Hepatocyte (in vitro differentiated cells): ENCODE data around the gene VASH2. TPM values are rescaled to one million over a fixed set of nuclear protein-coding genes. Genes with fewer than 3 reads are reported as not detected.

Experiments
- DNase-seq: peaks from one replicate; pipeline ENCODE4 v3.0.0-alpha.2; 2016; ENCODE audit warnings: low spot score
- H2AFZ ChIP-seq: fragments of 200-600 bp; sonication (generic); 2 replicates; pipeline ENCODE4 v1.6.0; 2016; ENCODE audit warnings: antibody characterized with exemption, mild to moderate bottlenecking
- H3K27ac ChIP-seq: fragments of 200-600 bp; sonication (generic); 2 replicates; pipeline ENCODE4 v1.5.1; 2016; ENCODE audit warnings: mild to moderate bottlenecking
- H3K27me3 ChIP-seq: fragments of 200-600 bp; sonication (generic); 2 replicates; pipeline ENCODE4 v1.6.1; 2016
- H3K36me3 ChIP-seq: fragments of 200-600 bp; sonication (generic); replicated peaks from 2 replicates; pipeline ENCODE4 v1.5.1; 2016; ENCODE audit warnings: low read depth; ENCODE audit not compliant: insufficient read depth
- H3K4me1 ChIP-seq: fragments of 200-600 bp; sonication (generic); 2 replicates; pipeline ENCODE4 v1.5.1; 2016; ENCODE audit warnings: mild to moderate bottlenecking, moderate library complexity; ENCODE audit not compliant: insufficient read depth
- H3K4me2 ChIP-seq: fragments of 200-600 bp; sonication (generic); 2 replicates; pipeline ENCODE4 v1.6.0; 2016
- H3K4me3 ChIP-seq: fragments of 200-600 bp; sonication (generic); 2 replicates; pipeline ENCODE4 v1.5.1; 2016; ENCODE audit warnings: mild to moderate bottlenecking
- H3K79me2 ChIP-seq: fragments of 200-600 bp; sonication (generic); 2 replicates; pipeline ENCODE4 v1.6.0; 2017; ENCODE audit warnings: mild to moderate bottlenecking
- H3K9me2 ChIP-seq: fragments of 200-600 bp; sonication (generic); replicated peaks from 2 replicates; pipeline ENCODE4 v1.6.0; 2017; ENCODE audit warnings: mild to moderate bottlenecking; ENCODE audit not compliant: insufficient read depth
- H3K9me3 ChIP-seq: fragments of 200-600 bp; sonication (generic); 2 replicates; pipeline ENCODE4 v1.5.1; 2016; ENCODE audit warnings: low read depth, mild to moderate bottlenecking
- H4K20me1 ChIP-seq: fragments of 200-600 bp; sonication (generic); 2 replicates; pipeline ENCODE4 v1.6.0; 2016; ENCODE audit warnings: mild to moderate bottlenecking; ENCODE audit not compliant: insufficient read depth, poor library complexity, severe bottlenecking
- CTCF ChIP-seq: fragments of 200-600 bp; sonication (generic); IDR thresholded peaks from 2 replicates; pipeline ENCODE4 v1.5.1; 2016; ENCODE audit warnings: antibody characterized with exemption, mild to moderate bottlenecking; ENCODE audit not compliant: poor library complexity
- EZH2 ChIP-seq: fragments of 200-600 bp; sonication (generic); IDR thresholded peaks from 2 replicates; pipeline ENCODE4 v1.6.1; 2016; ENCODE audit warnings: antibody characterized with exemption, mild to moderate bottlenecking, borderline replicate concordance
- EZH2phosphoT487 ChIP-seq: fragments of 200-600 bp; sonication (generic); IDR thresholded peaks from one replicate; pipeline ENCODE4 v1.6.1; 2018; ENCODE audit warnings: antibody characterized with exemption, mild to moderate bottlenecking, low read depth, moderate library complexity; ENCODE audit not compliant: unreplicated experiment, severe bottlenecking
- WGBS: methylation state at CpG from one replicate; pipeline ENCODE4 v1.1.6; 2016; ENCODE audit warnings: low lambda C conversion rate; ENCODE audit errors: missing lambda C conversion rate; 5-methylcytosine and 5-hydroxymethylcytosine counted together
- polyA plus RNA-seq: library from polyadenylated mRNA; unstranded; fragments of >200 nt; fragmentation: Nextera tagmentation; extraction: Ambion mirVana; gene quantifications from 2 replicates; pipeline ENCODE4 v1.2.1, GENCODE V29; 2016
- total RNA-seq: library from RNA; depleted of rRNA; stranded (reverse); fragments of >200 nt; gene quantifications from 2 replicates; pipeline ENCODE4 v1.2.3, GENCODE V29; 2014

The VASH2 gene
- total and polyA plus RNA-seq, 2 experiments from 2014 or later, result 3.0 to 3.6 TPM

- Histone ChIP-seq H3K79me2 (no peaks in the 10 kb centered on the region), H3K27me3 (no peaks in the 10 kb centered on the region), H3K4me2 (no peak overlapping the region), H3K9me3 (no peaks in the 10 kb centered on the region), H3K4me3 (no peak overlapping the region), H3K9me2 (no peaks in the 10 kb centered on the region), H4K20me1 (no peaks in the 10 kb centered on the region), H3K4me1 (no peaks in the 10 kb centered on the region), H3K36me3 (no peaks in the 10 kb centered on the region), H3K27ac (no peak overlapping the region), H2AFZ (no peak overlapping the region)
- no peak for TF ChIP-seq EZH2phosphoT487
- TF ChIP-seq CTCF, result no peak
- TF ChIP-seq EZH2, result no peak
- DNase-seq, result no peak
- 95% methylated on average over 6 of the region's 6 CpGs for WGBS
Measured at GRCh38 chr1:212944229-212944901, 6.0 kb upstream of the VASH2 start.

GRCh38 chr1:212945056-212945455, 5.3 kb upstream of the VASH2 start:
- no peaks in the 10 kb centered on the region for H3K9me3 ChIP-seq
- WGBS, result 95% methylated on average over 2 of the region's 2 CpGs
- no peaks in the 10 kb centered on the region for H3K9me2 ChIP-seq
- H3K27me3 ChIP-seq, result no peaks in the 10 kb centered on the region
- H3K79me2 ChIP-seq, result no peaks in the 10 kb centered on the region
- no peak overlapping the region for H3K27ac ChIP-seq
- TF ChIP-seq EZH2, result no peak
- TF ChIP-seq EZH2phosphoT487, result no peak
- no peak for TF ChIP-seq CTCF
- H3K4me3 ChIP-seq, result no peak overlapping the region
- no peaks in the 10 kb centered on the region for H3K36me3 ChIP-seq
- H2AFZ ChIP-seq, result no peak overlapping the region
- H3K4me1 ChIP-seq, result no peaks in the 10 kb centered on the region
- no peak for DNase-seq
- no peaks in the 10 kb centered on the region for H4K20me1 ChIP-seq
- no peak overlapping the region for H3K4me2 ChIP-seq

- H2AFZ ChIP-seq, result no peak overlapping the region
- H4K20me1 ChIP-seq, result no peaks in the 10 kb centered on the region
- H3K27ac ChIP-seq, result no peak overlapping the region
- DNase-seq, result no peak
- no peak overlapping the region for H3K4me3 ChIP-seq
- H3K79me2 ChIP-seq, result no peaks in the 10 kb centered on the region
- H3K9me2 ChIP-seq, result no peaks in the 10 kb centered on the region
- H3K27me3 ChIP-seq, result no peaks in the 10 kb centered on the region
- H3K4me2 ChIP-seq, result no peak overlapping the region
- TF ChIP-seq EZH2phosphoT487 (no peak), CTCF (no peak), EZH2 (no peak)
- H3K36me3 ChIP-seq, result no peaks in the 10 kb centered on the region
- no peaks in the 10 kb centered on the region for H3K4me1 ChIP-seq
- WGBS, result 89% methylated on average over 4 of the region's 4 CpGs
- no peaks in the 10 kb centered on the region for H3K9me3 ChIP-seq
Measured at GRCh38 chr1:212945463-212946160, 4.7 kb upstream of the VASH2 start.
